IMR-90 (cell line): ENCODE results near the gene PLEKHB2. TPM values are rescaled to one million over a fixed set of nuclear protein-coding genes. Genes with fewer than 3 reads are reported as not detected.
A peak's percentile ranks its signal among the peaks of the same experiment; 100 is the strongest.

Source experiments
- ATAC-seq: fragments of 200-7000 bp; cut with Tn5 transposase; 2 replicates; pipeline ENCODE4 v1.9.1; 2020; ENCODE audit warnings: low read depth, mild to moderate bottlenecking, moderate library complexity
- BruUV-seq: library from RNA; stranded (reverse); fragments of 400-500 nt; replicated peaks from 2 replicates; lab custom pipeline; 2021; lab: Mats Ljungman, UMichigan
- CTCF ChIA-PET: fragments of 300-600 bp; formaldehyde crosslinking; extraction: SDS; loops from one replicate; lab custom pipeline; 2021; ENCODE audit warnings: antibody characterized with exemption; lab: Yijun Ruan, JAX
- POLR2A ChIA-PET: fragments of 300-600 bp; sonication (Branson Sonifier 250); formaldehyde crosslinking; loops from one replicate; lab custom pipeline; 2022; ENCODE audit warnings: antibody characterized with exemption; ENCODE audit not compliant: unreplicated experiment; lab: Charles Lee
- DNase-seq: peaks from one replicate; pipeline ENCODE4 v3.0.0; 2013
- H2AFZ ChIP-seq: replicated peaks from 2 replicates; pipeline ENCODE3; 2013; ENCODE audit warnings: low read length, mild to moderate bottlenecking; ENCODE audit not compliant: poor library complexity
- H2AK5ac ChIP-seq: 2 replicates; pipeline ENCODE4 v1.6.1; 2013; ENCODE audit warnings: low read depth, low read length, inconsistent platforms
- H2AK9ac ChIP-seq: replicated peaks from 2 replicates; pipeline ENCODE3; 2013; ENCODE audit warnings: mild to moderate bottlenecking, low read depth, low read length, moderate library complexity; ENCODE audit not compliant: poor library complexity
- H2BK120ac ChIP-seq: 2 replicates; pipeline ENCODE4 v1.6.1; 2013; ENCODE audit warnings: low read depth, low read length, inconsistent platforms
- H2BK15ac ChIP-seq: 3 replicates; pipeline ENCODE4 v1.6.1; 2013; ENCODE audit warnings: low read depth, low read length, inconsistent platforms
- H2BK20ac ChIP-seq: 2 replicates; pipeline ENCODE4 v1.6.1; 2013; ENCODE audit warnings: low read depth, mild to moderate bottlenecking, inconsistent platforms, low read length, moderate library complexity
- H2BK5ac ChIP-seq: 2 replicates; pipeline ENCODE4 v1.6.1; 2013; ENCODE audit warnings: mild to moderate bottlenecking, low read depth, low read length, inconsistent platforms; ENCODE audit not compliant: poor library complexity, severe bottlenecking
- H3K14ac ChIP-seq: replicated peaks from 2 replicates; pipeline ENCODE4 v1.6.1; 2013; ENCODE audit warnings: low read depth, low read length, inconsistent platforms
- H3K18ac ChIP-seq: 2 replicates; pipeline ENCODE4 v1.6.1; 2013; ENCODE audit warnings: low read depth, low read length, control low read depth
- H3K23ac ChIP-seq: 2 replicates; pipeline ENCODE4 v1.6.1; 2013; ENCODE audit warnings: low read depth, low read length, inconsistent platforms
- H3K27ac ChIP-seq: 2 replicates; pipeline ENCODE4 v1.5.1; 2013; ENCODE audit warnings: mild to moderate bottlenecking, control low read depth, low read length; ENCODE audit not compliant: insufficient read depth
- H3K27me3 ChIP-seq: 2 replicates; pipeline ENCODE4 v1.6.1; 2013; ENCODE audit warnings: low read length; ENCODE audit not compliant: control insufficient read depth, insufficient read depth
- H3K36me3 ChIP-seq: 2 replicates; pipeline ENCODE4 v1.6.1; 2013; ENCODE audit warnings: low read length, mixed read lengths; ENCODE audit not compliant: control insufficient read depth, insufficient read depth
- H3K4ac ChIP-seq: 2 replicates; pipeline ENCODE4 v1.6.1; 2013; ENCODE audit warnings: low read depth, low read length, inconsistent platforms
- H3K4me1 ChIP-seq: 2 replicates; pipeline ENCODE4 v1.6.1; 2013; ENCODE audit warnings: low read length, mixed read lengths; ENCODE audit not compliant: control insufficient read depth, insufficient read depth
- H3K4me2 ChIP-seq: 2 replicates; pipeline ENCODE4 v1.6.1; 2013; ENCODE audit warnings: low read depth, mild to moderate bottlenecking, control low read depth, low read length, moderate library complexity
- H3K4me3 ChIP-seq: 2 replicates; pipeline ENCODE4 v1.5.1; 2013; ENCODE audit warnings: low read depth, mild to moderate bottlenecking, control low read depth, low read length, moderate library complexity; ENCODE audit not compliant: insufficient read depth
- H3K56ac ChIP-seq: 2 replicates; pipeline ENCODE4 v1.6.1; 2013; ENCODE audit warnings: low read length, inconsistent platforms; ENCODE audit not compliant: insufficient read depth; ENCODE audit errors: extremely low read depth
- H3K79me1 ChIP-seq, 2 experiments: 2 replicates each; pipeline ENCODE4 v1.6.1; 2013; ENCODE audit warnings: low read length in 2 of 2, inconsistent platforms in 1 of 2, low read depth in 1 of 2
- H3K9ac ChIP-seq: 2 replicates; pipeline ENCODE4 v1.6.1; 2013; ENCODE audit warnings: low read depth, low read length, control low read depth
- H3K9me1 ChIP-seq: 2 replicates; pipeline ENCODE4 v1.6.1; 2013; ENCODE audit warnings: low read length, inconsistent platforms; ENCODE audit not compliant: insufficient read depth
- H3K9me3 ChIP-seq: 2 replicates; pipeline ENCODE4 v1.6.1; 2013; ENCODE audit warnings: low read length; ENCODE audit not compliant: control insufficient read depth, insufficient read depth
- H4K20me1 ChIP-seq: 2 replicates; pipeline ENCODE4 v1.6.1; 2013; ENCODE audit warnings: low read length, inconsistent platforms; ENCODE audit not compliant: insufficient read depth
- H4K5ac ChIP-seq: 2 replicates; pipeline ENCODE4 v1.6.1; 2013; ENCODE audit warnings: mild to moderate bottlenecking, low read depth, low read length, control low read depth
- H4K8ac ChIP-seq, 2 experiments: 2 replicates each; pipeline ENCODE4 v1.6.1; 2013; ENCODE audit warnings: low read depth in 2 of 2, low read length in 2 of 2, control low read depth in 1 of 2, inconsistent platforms in 1 of 2
- H4K91ac ChIP-seq: 2 replicates; pipeline ENCODE4 v1.6.1; 2013; ENCODE audit warnings: low read depth, low read length, inconsistent platforms; ENCODE audit not compliant: insufficient read depth
- CEBPB ChIP-seq: IDR thresholded peaks from 2 replicates; pipeline ENCODE4 v1.6.1; 2012; ENCODE audit warnings: low read depth, low read length, improper control_type of control experiment
- CHD1 ChIP-seq: IDR thresholded peaks from 2 replicates; pipeline ENCODE4 v1.6.1; 2012; ENCODE audit warnings: low read depth, low read length, improper control_type of control experiment
- CTCF ChIP-seq: conservative IDR thresholded peaks from 2 replicates; pipeline ENCODE4 v1.5.1; 2012; ENCODE audit warnings: mild to moderate bottlenecking, low read depth, low read length, improper control_type of control experiment
- ELK1 ChIP-seq: fragments of 150-350 bp; IDR thresholded peaks from 2 replicates; pipeline ENCODE4 v1.6.1; 2016; ENCODE audit warnings: low read depth, mild to moderate bottlenecking, low read length, moderate library complexity, borderline replicate concordance
- NFE2L2 ChIP-seq: fragments of 150-350 bp; IDR thresholded peaks from 2 replicates; pipeline ENCODE4 v1.6.1; 2016; ENCODE audit warnings: low read depth, mild to moderate bottlenecking, low read length
- POLR2A ChIP-seq: IDR thresholded peaks from 2 replicates; pipeline ENCODE4 v1.6.1; 2012; ENCODE audit warnings: mild to moderate bottlenecking, low read depth, low read length
- RAD21 ChIP-seq: IDR thresholded peaks from 2 replicates; pipeline ENCODE4 v1.6.1; 2012; ENCODE audit warnings: low read length, improper control_type of control experiment
- RFX5 ChIP-seq: IDR thresholded peaks from 2 replicates; pipeline ENCODE4 v1.8.0; 2012; ENCODE audit warnings: low read depth, mild to moderate bottlenecking, low read length, moderate library complexity
- SMC3 ChIP-seq: fragments of 150-350 bp; IDR thresholded peaks from 2 replicates; pipeline ENCODE4 v1.6.1; 2016; ENCODE audit warnings: low read depth, mild to moderate bottlenecking, antibody characterized with exemption, low read length, moderate library complexity
- USF2 ChIP-seq: fragments of 150-350 bp; IDR thresholded peaks from 2 replicates; pipeline ENCODE4 v1.6.1; 2017; ENCODE audit warnings: mild to moderate bottlenecking, antibody characterized with exemption, low read length, low read depth
- WGBS, 2 experiments: methylation state at CpG; one replicate each; pipeline versions ENCODE4 v1.1.5 to v1.1.7; 2013; ENCODE audit warnings: missing lambda C conversion rate in 2 of 2; ENCODE audit not compliant: insufficient read length in 1 of 2; ENCODE audit errors: extremely low coverage in 2 of 2; 5-methylcytosine and 5-hydroxymethylcytosine counted together
- dilution Hi-C: fragments of 300-500 bp; cut with HindIII; formaldehyde crosslinking; loops from one replicate; pipeline ENCODE4 v1.14.3; 2018; ENCODE audit warnings: low sequenced_read_pairs; ENCODE audit not compliant: unreplicated experiment
- in situ Hi-C: fragments of 300-500 bp; cut with MboI; formaldehyde crosslinking; loops from 3 replicates; pipeline ENCODE4 v1.14.3; 2019; ENCODE audit warnings: low sequenced_read_pairs, inconsistent platforms, mixed read lengths
- intact Hi-C: fragments of 100-400 bp; cut with micrococcal nuclease; formaldehyde crosslinking; loops from 2 replicates; pipeline ENCODE4 v1.10.0; 2022
- polyA plus RNA-seq, 3 experiments: library from polyadenylated mRNA; depleted of rRNA; stranded (reverse); fragments of >200 nt; gene quantifications; 2 replicates each; pipeline ENCODE4 v1.2.3, GENCODE V29; 2012; ENCODE audit warnings: low replicate concordance in 1 of 3
- total RNA-seq: library from RNA; depleted of rRNA; stranded (reverse); fragments of >200 nt; gene quantifications from 2 replicates; pipeline ENCODE4 v1.2.3, GENCODE V29; 2012

Gene PLEKHB2
- total and polyA plus RNA-seq, 2 of the 4 experiments (the other 2 are of a cell fraction): 62.9 to 82.1 TPM

GRCh38 chr2:131121464-131121863 is 16.3 kb downstream of the PLEKHB2 start:
- no peak overlapping the region for H3K4me3 ChIP-seq
- H3K18ac ChIP-seq: no peak overlapping the region
- no peak overlapping the region for H2BK5ac ChIP-seq
- no peak overlapping the region for H4K5ac ChIP-seq
- H3K79me1 ChIP-seq: peaks cover 36 to 68% of the 10 kb centered on the region in 2 experiments
- no peak for TF ChIP-seq POLR2A
- no peak for TF ChIP-seq CHD1
- TF ChIP-seq RAD21: no peak
- TF ChIP-seq CTCF: no peak
- no peak for TF ChIP-seq NFE2L2
- no peak for TF ChIP-seq USF2
- TF ChIP-seq SMC3: no peak
- no peak for TF ChIP-seq CEBPB
- TF ChIP-seq RFX5: no peak
- no peak for TF ChIP-seq ELK1
- peaks cover 32% of the 10 kb centered on the region for H4K20me1 ChIP-seq
- H3K56ac ChIP-seq: no peak overlapping the region
- H4K8ac ChIP-seq: no peak overlapping the region
- H2AK5ac ChIP-seq: no peak overlapping the region
- no peak overlapping the region for H2BK15ac ChIP-seq
- no CpG with 5 or more reads among the region's 4 CpGs for WGBS, 2 experiments
- no peak overlapping the region for H3K4ac ChIP-seq
- peaks cover 9% of the 10 kb centered on the region; the same call in 1 of the 2 replicates for H3K9me1 ChIP-seq
- H4K91ac ChIP-seq: no peak overlapping the region
- no peak overlapping the region for H2BK20ac ChIP-seq
- in situ Hi-C loops (loop anchor here (25.0 kb wide), 2 partner anchors 391 to 759 kb away; partner anchors contain the start of gene PTPN18), dilution Hi-C loops (no loop called here), intact Hi-C loops (no loop called here)
- no peak overlapping the region for H2AFZ ChIP-seq
- peak; percentile 66 for ATAC-seq
- no peaks in the 10 kb centered on the region for H3K9me3 ChIP-seq
- peaks cover 21% of the 10 kb centered on the region for H3K36me3 ChIP-seq
- H3K27me3 ChIP-seq: no peaks in the 10 kb centered on the region
- H3K9ac ChIP-seq: no peak overlapping the region
- H3K14ac ChIP-seq: no peak overlapping the region
- H2BK120ac ChIP-seq: no peak overlapping the region
- ChIA-PET POLR2A (no interaction called here), CTCF (no interaction called here)
- no peak overlapping the region for H3K27ac ChIP-seq
- no peak overlapping the region for H2AK9ac ChIP-seq
- DNase-seq: peak; percentile 58
- H3K23ac ChIP-seq: no peak overlapping the region
- no peaks in the 10 kb centered on the region for H3K4me1 ChIP-seq
- no TSS peak for BruUV-seq
- no peak overlapping the region for H3K4me2 ChIP-seq
